B cell (primary cell): ENCODE data around the gene PRSS56. TPM values are rescaled to one million over a fixed set of nuclear protein-coding genes. Genes with fewer than 3 reads are reported as not detected.

Experiments used
- ATAC-seq: fragments of 200-7000 bp; cut with Tn5 transposase; one replicate; pipeline ENCODE4 v1.10.0; 2021; ENCODE audit warnings: low read depth, mild to moderate bottlenecking, moderate number of reproducible peaks, moderate library complexity
- CTCF ChIA-PET: fragments of 350-600 bp; sonication (Branson Sonifier 250); formaldehyde crosslinking; loops from one replicate; lab custom pipeline; 2021; ENCODE audit warnings: antibody characterized with exemption, inconsistent platforms; lab: Charles Lee
- POLR2A ChIA-PET: fragments of 350-600 bp; sonication (Branson Sonifier 250); formaldehyde crosslinking; loops from one replicate; lab custom pipeline; 2021; ENCODE audit warnings: antibody characterized with exemption; lab: Charles Lee
- DNase-seq: peaks from one replicate; pipeline ENCODE4 v3.0.0; 2013
- H2AFZ ChIP-seq: 2 replicates; pipeline ENCODE4 v1.6.1; 2012; ENCODE audit warnings: mild to moderate bottlenecking, low read depth, low read length; ENCODE audit not compliant: insufficient read depth, poor library complexity, severe bottlenecking
- H3K27ac ChIP-seq, 2 donors: 1 replicate in 1 of 2; 2 replicates in 1 of 2; pipeline ENCODE4 v1.5.1; 2012 to 2013; ENCODE audit warnings: low read length in 2 of 2, mild to moderate bottlenecking in 2 of 2, moderate library complexity in 1 of 2
- H3K27me3 ChIP-seq, 4 experiments: fragments of 200-600 bp in 1 of 4; sonication (generic) in 1 of 4; replicated peaks in 1 of 4; 1 replicate in 2 of 4; 2 replicates in 2 of 4; pipeline versions ENCODE4 v1.6.1 to v1.7.0; 2013 to 2016; ENCODE audit warnings: low read length in 3 of 4, mild to moderate bottlenecking in 2 of 4, mixed read lengths in 1 of 4, moderate library complexity in 1 of 4; ENCODE audit not compliant: insufficient read depth in 4 of 4, control insufficient read depth in 3 of 4; ENCODE audit errors: control extremely low read depth in 1 of 4
- H3K36me3 ChIP-seq, 2 experiments: replicated peaks in 1 of 2; 1 replicate in 1 of 2; 2 replicates in 1 of 2; pipeline versions ENCODE4 v1.6.1 to v1.7.1; 2013; ENCODE audit warnings: low read length in 1 of 2; ENCODE audit not compliant: insufficient read depth in 2 of 2, control insufficient read depth in 1 of 2; ENCODE audit errors: control extremely low read depth in 1 of 2, extremely low read depth in 1 of 2
- H3K4me1 ChIP-seq, 2 donors: fragments of 200-600 bp in 1 of 2; sonication (generic) in 1 of 2; 1 replicate in 1 of 2; 2 replicates in 1 of 2; pipeline versions ENCODE4 v1.5.1 to v1.6.1; 2013 to 2017; ENCODE audit warnings: low read length in 2 of 2; ENCODE audit not compliant: control insufficient read depth in 2 of 2, insufficient read depth in 2 of 2
- H3K4me2 ChIP-seq: replicated peaks from 2 replicates; pipeline ENCODE3; 2012; ENCODE audit warnings: mild to moderate bottlenecking, low read depth, low read length; ENCODE audit not compliant: poor library complexity, severe bottlenecking
- H3K4me3 ChIP-seq, 5 experiments: fragments of 200-600 bp in 1 of 5; sonication (generic) in 1 of 5; 1 replicate in 3 of 5; 2 replicates in 2 of 5; pipeline versions ENCODE4 v1.5.1 to v1.7.0; 2011 to 2016; ENCODE audit warnings: low read length in 4 of 5, mild to moderate bottlenecking in 4 of 5, low read depth in 2 of 5, control low read depth in 1 of 5, moderate library complexity in 1 of 5; ENCODE audit not compliant: insufficient read depth in 1 of 5; ENCODE audit errors: control extremely low read depth in 1 of 5, extremely low read depth in 1 of 5
- H3K79me2 ChIP-seq: fragments of 200-600 bp; sonication (generic); one replicate; pipeline ENCODE4 v1.6.0; 2016; ENCODE audit warnings: low read length; ENCODE audit not compliant: control insufficient read depth, insufficient read depth
- H3K9ac ChIP-seq: fragments of 200-600 bp; sonication (generic); 2 replicates; pipeline ENCODE4 v1.6.1; 2017; ENCODE audit warnings: mild to moderate bottlenecking, low read length, moderate library complexity
- H3K9me3 ChIP-seq, 3 donors: one replicate each; pipeline versions ENCODE4 v1.6.1 to v1.7.1; 2013; ENCODE audit warnings: low read length in 2 of 3; ENCODE audit not compliant: control insufficient read depth in 2 of 3, insufficient read depth in 1 of 3; ENCODE audit errors: control extremely low read depth in 1 of 3
- H4K20me1 ChIP-seq: 2 replicates; pipeline ENCODE4 v1.6.0; 2012; ENCODE audit warnings: mild to moderate bottlenecking, low read length; ENCODE audit not compliant: insufficient read depth, control insufficient read depth, poor library complexity, severe bottlenecking
- H3K27ac Mint-ChIP-seq: one replicate; pipeline ENCODE4 v1.8.0; 2021; ENCODE audit warnings: mixed read lengths
- H3K27me3 Mint-ChIP-seq: one replicate; pipeline ENCODE4 v1.8.0; 2021; ENCODE audit warnings: mixed read lengths
- H3K4me1 Mint-ChIP-seq: one replicate; pipeline ENCODE4 v1.8.0; 2021; ENCODE audit warnings: mixed read lengths
- H3K4me3 Mint-ChIP-seq: one replicate; pipeline ENCODE4 v1.8.0; 2021; ENCODE audit warnings: mixed read lengths
- H3K9me3 Mint-ChIP-seq: one replicate; pipeline ENCODE4 v1.8.0; 2022; ENCODE audit warnings: mixed read lengths; ENCODE audit not compliant: insufficient read depth
- CTCF ChIP-seq: fragments of 200-600 bp; IDR thresholded peaks from one replicate; pipeline ENCODE4 v1.8.0; 2022; ENCODE audit warnings: antibody characterized with exemption, mild to moderate bottlenecking
- EZH2 ChIP-seq: IDR thresholded peaks from 2 replicates; pipeline ENCODE4 v1.6.1; 2012; ENCODE audit warnings: borderline replicate concordance, low read depth, mild to moderate bottlenecking, moderate library complexity, low read length; ENCODE audit not compliant: insufficient read depth, poor library complexity, severe bottlenecking
- WGBS: methylation state at CpG from one replicate; pipeline ENCODE4 v1.1.5; 2013; ENCODE audit warnings: missing lambda C conversion rate; ENCODE audit not compliant: insufficient coverage; 5-methylcytosine and 5-hydroxymethylcytosine counted together
- intact Hi-C: fragments of 100-400 bp; cut with micrococcal nuclease; formaldehyde crosslinking; loops from one replicate; pipeline ENCODE4 v1.10.0; 2022
- polyA plus RNA-seq: library from polyadenylated mRNA; depleted of rRNA; stranded (reverse); fragments of >200 nt; gene quantifications from 2 replicates; pipeline ENCODE4 v1.2.3, GENCODE V29; 2012
- total RNA-seq, 2 donors: library from RNA; stranded (reverse); fragments of 120-200 nt in 1 of 2; gene quantifications; 1 replicate in 1 of 2; 2 replicates in 1 of 2; pipeline versions ENCODE4 v1.2.3 to v1.2.4, GENCODE V29; 2013 to 2022

PRSS56 gene
- total and polyA plus RNA-seq, 2 donors (not counting 1 experiment from before 2014, with no cell fraction given): not detected

GRCh38 chr2:232521098-232521497 is 910 bp downstream of the PRSS56 start:
- no peak for DNase-seq
- Histone ChIP-seq H3K27me3 (peaks cover 0 to 50% (median 22%) of the 10 kb centered on the region in 4 experiments), H3K36me3 (no peaks in the 10 kb centered on the region), H3K27ac (no peak overlapping the region), H2AFZ (no peak overlapping the region), H3K79me2 (no peaks in the 10 kb centered on the region), H4K20me1 (no peaks in the 10 kb centered on the region), H3K4me1 (peaks cover 30 to 32% of the 10 kb centered on the region in 2 donors), H3K9ac (no peak overlapping the region), H3K4me2 (no peak overlapping the region), H3K4me3 (no peak overlapping the region), H3K9me3 (peaks cover 0 to 16% (median 0%) of the 10 kb centered on the region in 3 donors)
- TF ChIP-seq CTCF (no peak), EZH2 (no peak)
- Mint-ChIP-seq H3K4me3 (peak overlapping the region; percentile 74), H3K27me3 (peaks cover 20% of the 10 kb centered on the region), H3K9me3 (no peaks in the 10 kb centered on the region), H3K27ac (no peak overlapping the region), H3K4me1 (peaks cover 17% of the 10 kb centered on the region)
- ATAC-seq: no peak
- intact Hi-C loops: loop anchor here (5.0 kb wide), 1 partner anchor 614 kb away; no protein-coding TSS in a partner anchor
- WGBS: 90% methylated on average over 14 of the region's 14 CpGs
- CTCF ChIA-PET: interaction anchor here (1.3 to 2.0 kb wide), 3 partner anchors 8 to 25 kb away, joined by 3 to 5 read pairs (median 4); no protein-coding TSS in a partner anchor
- POLR2A ChIA-PET: no interaction called here

- intact Hi-C loops: loop anchor here (5.0 kb wide), 1 partner anchor 615 kb away; no protein-coding TSS in a partner anchor
- H3K9me3 Mint-ChIP-seq: no peaks in the 10 kb centered on the region
- Histone ChIP-seq H3K27ac (no peak overlapping the region), H3K4me3 (peak overlapping the region in 3 of 5 experiments; percentile 32 to 58 (median 43)), H3K36me3 (no peaks in the 10 kb centered on the region), H2AFZ (peak overlapping the region; percentile 64), H3K79me2 (no peaks in the 10 kb centered on the region), H3K9ac (peak overlapping the region; percentile 51), H4K20me1 (no peaks in the 10 kb centered on the region), H3K27me3 (peaks cover 0 to 50% (median 22%) of the 10 kb centered on the region in 4 experiments), H3K4me2 (peak overlapping the region; percentile 85), H3K9me3 (peaks cover 0 to 16% (median 0%) of the 10 kb centered on the region in 3 donors), H3K4me1 (peaks cover 30 to 32% of the 10 kb centered on the region in 2 donors)
- POLR2A ChIA-PET: no interaction called here
- peaks cover 17% of the 10 kb centered on the region for H3K4me1 Mint-ChIP-seq
- ATAC-seq (peak; percentile 74), DNase-seq (peak; percentile 78)
- peaks cover 26% of the 10 kb centered on the region for H3K27me3 Mint-ChIP-seq
- no peak overlapping the region for H3K27ac Mint-ChIP-seq
- TF ChIP-seq CTCF (peak; percentile 94), EZH2 (no peak)
- WGBS: 9% methylated on average over 66 of the region's 66 CpGs
- peak overlapping the region; percentile 74 for H3K4me3 Mint-ChIP-seq
- CTCF ChIA-PET: interaction anchor here (0.8 to 2.0 kb wide), 5 partner anchors 9 to 615 kb away, joined by 3 to 5 read pairs (median 3); no protein-coding TSS in a partner anchor
These were observed 1.9 kb downstream of the PRSS56 start for GRCh38 chr2:232521959-232522622.
